H1 (cell line): ENCODE data around the gene TBC1D2B. TPM values are rescaled to one million over a fixed set of nuclear protein-coding genes. Genes with fewer than 3 reads are reported as not detected.
A peak's percentile ranks its signal among the peaks of the same experiment; 100 is the strongest.

Experiments
- CTCF ChIA-PET: fragments of 300-600 bp; sonication (Branson Sonifier 250); formaldehyde crosslinking; loops from one replicate; lab custom pipeline; 2021; ENCODE audit not compliant: partially characterized antibody; lab: Charles Lee
- POLR2A ChIA-PET: fragments of 300-600 bp; sonication (Branson Sonifier 250); formaldehyde crosslinking; loops from one replicate; lab custom pipeline; 2021; ENCODE audit warnings: inconsistent platforms; ENCODE audit not compliant: partially characterized antibody; lab: Charles Lee
- DNase-seq, 2 experiments: peaks; one replicate each; pipeline versions ENCODE4 v3.0.0 to v3.0.0-alpha.2; 2010 to 2022; ENCODE audit warnings: low spot score in 2 of 2, low read depth in 1 of 2, mixed read lengths in 1 of 2
- FAIRE-seq: peaks from 2 replicates; lab custom pipeline; 2011; peaks lifted over from hg19 to GRCh38; lab: Jason Lieb, UNC
- H2AFZ ChIP-seq: 2 replicates; pipeline ENCODE4 v1.8.1; 2012; ENCODE audit warnings: low read length, inconsistent platforms
- H2AK5ac ChIP-seq: 2 replicates; pipeline ENCODE4 v1.6.1; 2013; ENCODE audit warnings: low read depth, low read length
- H2BK120ac ChIP-seq: replicated peaks from 2 replicates; pipeline ENCODE3; 2013; ENCODE audit warnings: low read depth, low read length, inconsistent platforms
- H2BK12ac ChIP-seq: 2 replicates; pipeline ENCODE4 v1.6.1; 2013; ENCODE audit warnings: low read depth, low read length
- H2BK15ac ChIP-seq: 2 replicates; pipeline ENCODE4 v1.6.1; 2013; ENCODE audit warnings: low read length
- H2BK20ac ChIP-seq: 2 replicates; pipeline ENCODE4 v1.6.1; 2013; ENCODE audit warnings: low read length
- H2BK5ac ChIP-seq: 2 replicates; pipeline ENCODE4 v1.6.1; 2013; ENCODE audit warnings: low read depth, low read length
- H3K14ac ChIP-seq: 2 replicates; pipeline ENCODE4 v1.6.1; 2013; ENCODE audit warnings: inconsistent platforms; ENCODE audit not compliant: insufficient read length
- H3K18ac ChIP-seq: 2 replicates; pipeline ENCODE4 v1.6.1; 2013; ENCODE audit warnings: low read length; ENCODE audit errors: extremely low read depth
- H3K23ac ChIP-seq: 2 replicates; pipeline ENCODE4 v1.6.1; 2013; ENCODE audit warnings: inconsistent platforms; ENCODE audit not compliant: insufficient read length
- H3K23me2 ChIP-seq: 2 replicates; pipeline ENCODE4 v1.6.1; 2013; ENCODE audit warnings: low read depth, low read length
- H3K27ac ChIP-seq: 2 replicates; pipeline ENCODE4 v1.6.1; 2011; ENCODE audit warnings: low read depth, low read length, inconsistent platforms
- H3K27me3 ChIP-seq, 4 experiments: replicated peaks in 1 of 4; 1 replicate in 1 of 4; 2 replicates in 3 of 4; pipeline versions ENCODE4 v1.6.1 to v1.8.1; 2011 to 2013; ENCODE audit warnings: low read length in 3 of 4, mild to moderate bottlenecking in 3 of 4, inconsistent platforms in 2 of 4, mixed read lengths in 2 of 4, moderate library complexity in 1 of 4; ENCODE audit not compliant: control insufficient read depth in 3 of 4, insufficient read depth in 3 of 4; ENCODE audit errors: extremely low read depth in 1 of 4
- H3K36me3 ChIP-seq, 4 experiments: 2 replicates each; pipeline versions ENCODE4 v1.6.1 to v1.8.1; 2011 to 2013; ENCODE audit warnings: mild to moderate bottlenecking in 4 of 4, low read length in 3 of 4, moderate library complexity in 2 of 4, control low read depth in 1 of 4, inconsistent platforms in 1 of 4; ENCODE audit not compliant: insufficient read depth in 4 of 4, control insufficient read depth in 2 of 4
- H3K4ac ChIP-seq: replicated peaks from 2 replicates; pipeline ENCODE3; 2013; ENCODE audit warnings: low read length, low read depth, mixed read lengths, inconsistent platforms; ENCODE audit not compliant: insufficient read length
- H3K4me1 ChIP-seq, 4 experiments: replicated peaks in 1 of 4; 1 replicate in 1 of 4; 2 replicates in 3 of 4; pipeline versions ENCODE4 v1.6.1 to v1.8.1; 2011 to 2013; ENCODE audit warnings: low read length in 3 of 4, inconsistent platforms in 2 of 4, mixed read lengths in 1 of 4; ENCODE audit not compliant: insufficient read depth in 4 of 4, control insufficient read depth in 3 of 4
- H3K4me2 ChIP-seq, 2 experiments: 2 replicates each; pipeline versions ENCODE4 v1.6.1 to v1.8.1; 2011 to 2013; ENCODE audit warnings: low read depth in 2 of 2, low read length in 2 of 2, control low read depth in 1 of 2, inconsistent platforms in 1 of 2, mild to moderate bottlenecking in 1 of 2; ENCODE audit not compliant: insufficient read depth in 1 of 2
- H3K4me3 ChIP-seq, 4 experiments: fragments of 200-600, 300-600 bp in 1 of 4; sonication (generic), shearing (Covaris generic), sonication (Bioruptor Twin) in 1 of 4; 2 replicates each; pipeline versions ENCODE4 v1.5.1 to v1.8.1; 2011 to 2016; ENCODE audit warnings: low read length in 4 of 4, low read depth in 3 of 4, control low read depth in 2 of 4, inconsistent platforms in 2 of 4, mild to moderate bottlenecking in 2 of 4, mixed read lengths in 1 of 4, moderate library complexity in 1 of 4; ENCODE audit not compliant: insufficient read depth in 2 of 4; ENCODE audit errors: extremely low read depth in 1 of 4
- H3K56ac ChIP-seq: replicated peaks from 2 replicates; pipeline ENCODE3; 2013; ENCODE audit warnings: low read depth, mild to moderate bottlenecking, mixed read lengths, low read length, inconsistent platforms; ENCODE audit not compliant: insufficient read length
- H3K79me1 ChIP-seq: 2 replicates; pipeline ENCODE4 v1.6.1; 2013; ENCODE audit warnings: low read depth, low read length, control low read depth
- H3K79me2 ChIP-seq, 2 experiments: 2 replicates each; pipeline versions ENCODE4 v1.6.1 to v1.8.1; 2012 to 2013; ENCODE audit warnings: low read length in 2 of 2, mild to moderate bottlenecking in 2 of 2, inconsistent platforms in 1 of 2; ENCODE audit not compliant: insufficient read depth in 2 of 2, control insufficient read depth in 1 of 2
- H3K9ac ChIP-seq, 4 experiments: replicated peaks in 1 of 4; 1 replicate in 1 of 4; 2 replicates in 3 of 4; pipeline versions ENCODE4 v1.6.1 to v1.8.1; 2011 to 2013; ENCODE audit warnings: low read depth in 3 of 4, low read length in 3 of 4, control low read depth in 2 of 4, mild to moderate bottlenecking in 2 of 4, moderate library complexity in 2 of 4, inconsistent platforms in 1 of 4; ENCODE audit errors: extremely low read depth in 1 of 4
- H3K9me3 ChIP-seq, 2 experiments: 2 replicates each; pipeline versions ENCODE4 v1.6.1 to v1.8.1; 2012 to 2013; ENCODE audit warnings: mild to moderate bottlenecking in 2 of 2, moderate library complexity in 2 of 2, control low read depth in 1 of 2, inconsistent platforms in 1 of 2, low read depth in 1 of 2, low read length in 1 of 2, mixed read lengths in 1 of 2; ENCODE audit not compliant: insufficient read depth in 2 of 2
- H4K20me1 ChIP-seq, 2 experiments: replicated peaks in 1 of 2; 2 replicates each; pipeline versions ENCODE3 to v1.8.1; 2011 to 2013; ENCODE audit warnings: inconsistent platforms in 2 of 2, low read length in 2 of 2, mild to moderate bottlenecking in 1 of 2; ENCODE audit not compliant: insufficient read depth in 2 of 2, control insufficient read depth in 1 of 2
- H4K5ac ChIP-seq: 2 replicates; pipeline ENCODE4 v1.6.1; 2013; ENCODE audit warnings: low read length, low read depth, mixed read lengths, inconsistent platforms; ENCODE audit not compliant: insufficient read length
- H4K8ac ChIP-seq: 2 replicates; pipeline ENCODE4 v1.8.0; 2013; ENCODE audit warnings: mild to moderate bottlenecking, moderate library complexity, low read length, inconsistent platforms; ENCODE audit not compliant: insufficient read depth; ENCODE audit errors: extremely low read depth
- H4K91ac ChIP-seq: replicated peaks from 2 replicates; pipeline ENCODE3; 2013; ENCODE audit warnings: low read length, mixed read lengths, inconsistent platforms; ENCODE audit not compliant: insufficient read length
- BCL11A ChIP-seq, 2 experiments: IDR thresholded peaks; one replicate each; pipeline ENCODE4 v1.6.1; 2011; ENCODE audit warnings: low read depth in 2 of 2, low read length in 2 of 2, mild to moderate bottlenecking in 2 of 2
- EGR1 ChIP-seq: IDR thresholded peaks from 2 replicates; pipeline ENCODE4 v1.6.1; 2011; ENCODE audit warnings: low read depth, low read length, borderline replicate concordance
- MAFK ChIP-seq: IDR thresholded peaks from 2 replicates; pipeline ENCODE4 v1.6.1; 2012; ENCODE audit warnings: low read depth, mild to moderate bottlenecking, improper control_type of control experiment, low read length
- RNF2 ChIP-seq: fragments of 200-900, 300-1000 bp; sonication (generic); IDR thresholded peaks from 2 replicates; pipeline ENCODE4 v1.7.1; 2016; ENCODE audit warnings: borderline replicate concordance, low read depth, mild to moderate bottlenecking, antibody characterized with exemption, low read length; ENCODE audit not compliant: poor library complexity, severe bottlenecking; ENCODE audit errors: missing control alignments
- SP2 ChIP-seq: IDR thresholded peaks from 2 replicates; pipeline ENCODE4 v1.6.1; 2012; ENCODE audit warnings: mild to moderate bottlenecking, low read length, inconsistent platforms
- SRF ChIP-seq: IDR thresholded peaks from 2 replicates; pipeline ENCODE4 v1.6.1; 2011; ENCODE audit warnings: mild to moderate bottlenecking, low read depth, low read length, moderate library complexity
- TAF7 ChIP-seq: optimal IDR thresholded peaks from 2 replicates; pipeline ENCODE3; 2011; ENCODE audit warnings: low read depth, mild to moderate bottlenecking, inconsistent platforms, low read length, moderate library complexity, borderline replicate concordance
- YY1 ChIP-seq: IDR thresholded peaks from 2 replicates; pipeline ENCODE4 v1.6.1; 2011; ENCODE audit warnings: low read depth, mild to moderate bottlenecking, low read length
- WGBS, 2 experiments: shearing (Covaris generic) in 1 of 2; methylation state at CpG; one replicate each; pipeline versions ENCODE4 v1.1.6 to v1.1.7; 2013 to 2015; ENCODE audit warnings: low lambda C conversion rate in 2 of 2, mixed read lengths in 2 of 2, inconsistent platforms in 1 of 2, low coverage in 1 of 2, missing lambda C conversion rate in 1 of 2; ENCODE audit not compliant: insufficient replicate concordance in 2 of 2, insufficient coverage in 1 of 2, insufficient read length in 1 of 2; ENCODE audit errors: extremely low coverage in 1 of 2, missing lambda C conversion rate in 1 of 2; 5-methylcytosine and 5-hydroxymethylcytosine counted together
- polyA plus RNA-seq, 7 experiments: library from polyadenylated mRNA; depleted of rRNA in 3 of 7; stranded (reverse) in 5 of 7; unstranded in 2 of 7; fragments of >200 nt in 5 of 7; fragments of 200-250 nt in 2 of 7; gene quantifications; 1 replicate in 5 of 7; 2 replicates in 1 of 7; 4 replicates in 1 of 7; pipeline versions ENCODE4 v1.2.1 to v1.2.3, GENCODE V29; 2011 to 2013; ENCODE audit warnings: missing spikeins in 2 of 7, mixed read lengths in 2 of 7
- total RNA-seq: library from RNA; stranded (reverse); fragmentation: NEBNext Ultra II Directional; extraction: Animal tissue kit (Norgen Biotek cat#: 25700); gene quantifications from 2 replicates; pipeline ENCODE4 v1.2.1, GENCODE V29; 2021

The TBC1D2B gene
- total and polyA plus RNA-seq, 2 of the 8 experiments (the other 6 are each of a cell fraction or from before 2014, with no cell fraction given) = 11.9 to 19.5 TPM

DNA sequence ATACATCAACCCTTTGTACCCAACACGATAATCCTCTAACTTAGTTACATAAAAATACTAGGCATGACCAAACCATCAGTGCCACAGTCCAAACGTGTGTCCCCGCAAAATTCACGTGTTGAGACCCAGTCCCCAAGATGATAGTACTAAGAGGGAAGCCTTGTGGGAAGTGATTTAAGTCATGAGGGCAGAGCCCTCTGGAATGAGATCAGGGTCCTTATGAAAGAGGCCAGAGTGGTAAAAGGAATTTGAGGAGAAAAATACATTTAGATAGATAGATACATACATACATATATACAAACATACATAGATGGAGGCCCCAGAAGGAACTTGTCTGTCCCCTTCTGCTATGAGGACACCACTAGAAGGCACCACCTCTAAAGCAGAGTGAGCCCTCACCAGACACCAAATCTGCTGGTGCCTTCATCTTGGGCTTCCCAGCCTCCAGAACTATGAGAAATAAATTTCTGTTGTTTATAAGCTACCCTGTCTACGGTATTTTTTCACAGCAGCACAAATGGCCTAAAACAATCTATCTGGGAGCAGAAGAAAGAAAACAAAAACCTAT is 8.0 kb downstream of the TBC1D2B start:
- Histone ChIP-seq H2BK5ac (no peak overlapping the region), H3K4me3 (no peak overlapping the region), H4K5ac (no peak overlapping the region), H3K27me3 (no peaks in the 10 kb centered on the region; a peak in 1 of 7 replicates), H2BK20ac (no peak overlapping the region), H4K8ac (no peak overlapping the region), H4K20me1 (peaks cover 0 to 9% of the 10 kb centered on the region in 2 experiments), H3K4me2 (0 out of 4 replicates have a peak overlapping the region, but pooled peaks of 1 of the 2 experiments have one; percentile 32), H2BK120ac (no peak overlapping the region), H2BK15ac (no peak overlapping the region), H3K4me1 (peaks cover 9 to 35% (median 21%) of the 10 kb centered on the region in 4 experiments), H3K56ac (no peak overlapping the region), H3K18ac (no peak overlapping the region), H2AK5ac (no peak overlapping the region), H3K27ac (no peak overlapping the region), H3K4ac (no peak overlapping the region), H3K14ac (no peak overlapping the region), H2BK12ac (no peak overlapping the region), H3K23me2 (no peaks in the 10 kb centered on the region; the same call in 1 of the 2 replicates), H3K36me3 (no peaks in the 10 kb centered on the region), H3K9ac (no peak overlapping the region), H3K9me3 (no peaks in the 10 kb centered on the region), H3K79me2 (peaks cover 3 to 46% of the 10 kb centered on the region in 2 experiments; a peak in 3 of 4 replicates), H2AFZ (no peak overlapping the region), H4K91ac (no peak overlapping the region), H3K79me1 (peaks cover 10% of the 10 kb centered on the region), H3K23ac (no peak overlapping the region)
- ChIA-PET CTCF (interaction anchor here (0.8 to 2.6 kb wide), 13 partner anchors 10 to 126 kb away, joined by 3 to 11 read pairs (median 4); no protein-coding TSS in a partner anchor), POLR2A (interaction anchor here (1.2 kb wide), 2 partner anchors 10 to 16 kb away, joined by 3 read pairs; no protein-coding TSS in a partner anchor)
- FAIRE-seq (no peak), DNase-seq (no peak)
- 87% methylated on average over 5 of the region's 5 CpGs; no CpG with 5 or more reads in 1 of the 2 experiments for WGBS, 2 experiments
- no peak for TF ChIP-seq TAF7
- TF ChIP-seq SRF = no peak
- TF ChIP-seq BCL11A (IDR thresholded peaks at IDR 0.05; ENCODE audit: low read depth in 2 of 2, low read length in 2 of 2) = no peak
- no peak for TF ChIP-seq RNF2
- no peak for TF ChIP-seq MAFK
- no peak for TF ChIP-seq SP2
- TF ChIP-seq EGR1 = no peak
- TF ChIP-seq YY1 = no peak
